SH-SY5Y (cell line): ENCODE results near the gene HMGXB4.

Experiments used
- GATA2 ChIP-seq: IDR thresholded peaks from 2 replicates; pipeline ENCODE4 v1.6.1; 2011; ENCODE audit warnings: mild to moderate bottlenecking, low read depth, low read length
- GATA3 ChIP-seq: IDR thresholded peaks from 2 replicates; pipeline ENCODE4 v1.6.1; 2011; ENCODE audit warnings: low read depth, mild to moderate bottlenecking, low read length, moderate library complexity

The HMGXB4 gene

DNA sequence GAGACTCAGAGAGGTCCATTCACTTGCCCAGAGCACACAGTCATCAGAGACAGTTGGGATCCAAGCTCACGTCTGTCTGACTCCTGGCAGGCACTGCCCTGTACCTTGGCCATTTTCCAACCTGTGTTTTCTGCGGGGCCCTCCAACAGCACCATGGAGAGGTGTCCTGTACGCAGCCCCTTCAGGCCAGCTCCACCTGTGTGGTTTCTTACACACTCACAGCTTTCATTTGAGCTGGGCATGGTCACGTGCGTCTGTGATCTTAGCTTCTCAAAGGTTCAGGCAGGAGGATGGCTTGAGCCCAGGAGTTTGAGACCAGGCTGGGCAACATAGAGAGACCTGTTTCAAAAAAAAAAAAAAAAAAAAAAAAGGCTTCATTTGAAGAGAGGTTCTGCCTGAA is 66.8 kb downstream of the HMGXB4 start:
- no peak for TF ChIP-seq GATA2
- no peak for TF ChIP-seq GATA3

DNA sequence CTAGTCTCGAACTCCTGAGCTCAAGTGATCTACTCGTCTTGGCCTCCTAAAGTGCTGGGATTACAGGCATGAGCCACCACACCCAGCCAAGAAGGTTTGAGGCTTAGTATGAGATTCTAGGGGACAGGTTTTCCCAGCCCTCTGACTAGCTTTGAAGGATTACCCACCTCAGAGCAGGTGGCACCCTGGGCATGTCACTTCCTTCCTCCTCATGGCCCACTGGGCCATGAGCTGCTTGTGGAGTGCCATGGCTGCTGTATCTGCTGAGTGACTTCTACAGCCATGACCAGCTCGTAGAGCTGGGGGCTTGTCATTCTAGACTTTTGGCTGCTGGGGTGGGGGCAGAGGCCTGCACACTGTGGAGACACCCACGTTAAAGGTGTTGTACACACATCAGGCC is 67.5 kb downstream of the HMGXB4 start:
- no peak for TF ChIP-seq GATA2
- TF ChIP-seq GATA3: no peak

DNA sequence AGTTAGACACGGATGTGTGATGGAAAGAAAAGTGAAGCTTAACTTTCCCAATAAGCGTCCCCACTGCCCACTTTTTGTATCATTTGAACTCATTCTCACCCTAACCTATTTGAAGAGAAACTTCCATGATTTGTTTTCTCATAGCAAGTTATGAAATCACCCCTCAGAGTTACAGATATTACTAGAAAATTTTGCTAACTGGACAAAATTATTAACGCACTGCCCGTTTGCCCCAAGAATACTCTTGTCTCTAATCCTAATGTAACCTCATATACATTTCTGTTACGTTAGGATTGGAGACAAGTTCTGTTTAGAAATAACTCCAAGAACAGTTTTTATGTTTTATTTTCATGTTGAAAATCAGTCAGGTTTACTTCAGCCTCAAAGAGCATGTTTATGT is 67.9 kb downstream of the HMGXB4 start:
- no peak for TF ChIP-seq GATA3
- no peak for TF ChIP-seq GATA2

DNA sequence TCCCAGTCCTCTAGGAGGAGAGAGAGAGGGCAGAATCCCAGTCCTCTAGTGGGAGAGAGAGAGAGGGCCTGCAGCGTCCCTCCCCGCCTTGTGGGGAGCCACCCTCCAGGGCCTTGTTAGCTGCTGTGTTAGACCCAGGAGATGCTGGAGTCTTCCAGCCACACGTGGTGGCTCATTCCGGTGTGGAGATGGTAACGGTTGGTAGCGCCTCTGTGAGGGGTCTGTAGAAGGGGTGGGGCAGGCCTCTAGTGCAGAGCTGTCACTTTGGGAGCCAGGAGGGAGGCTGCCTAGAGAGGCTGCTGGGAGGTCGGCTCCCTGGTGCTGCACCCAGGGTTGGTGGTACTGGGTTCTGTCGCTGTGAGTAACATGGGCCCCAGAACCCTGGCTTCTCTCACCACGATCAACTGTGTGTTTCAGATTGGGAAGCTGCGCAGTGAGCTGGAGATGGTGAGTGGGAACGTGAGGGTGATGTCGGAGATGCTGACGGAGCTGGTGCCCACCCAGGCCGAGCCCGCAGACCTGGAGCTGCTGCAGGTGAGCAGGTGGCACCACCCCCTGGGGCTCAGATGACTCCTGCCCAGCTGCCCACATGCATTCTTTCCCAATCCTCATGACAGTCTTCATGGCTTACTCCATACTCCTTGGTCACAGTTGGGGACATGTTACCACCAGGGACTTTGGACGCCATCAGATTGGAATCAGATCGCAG is 69.7 kb downstream of the HMGXB4 start:
- TF ChIP-seq GATA3 (no peak), GATA2 (no peak)

DNA sequence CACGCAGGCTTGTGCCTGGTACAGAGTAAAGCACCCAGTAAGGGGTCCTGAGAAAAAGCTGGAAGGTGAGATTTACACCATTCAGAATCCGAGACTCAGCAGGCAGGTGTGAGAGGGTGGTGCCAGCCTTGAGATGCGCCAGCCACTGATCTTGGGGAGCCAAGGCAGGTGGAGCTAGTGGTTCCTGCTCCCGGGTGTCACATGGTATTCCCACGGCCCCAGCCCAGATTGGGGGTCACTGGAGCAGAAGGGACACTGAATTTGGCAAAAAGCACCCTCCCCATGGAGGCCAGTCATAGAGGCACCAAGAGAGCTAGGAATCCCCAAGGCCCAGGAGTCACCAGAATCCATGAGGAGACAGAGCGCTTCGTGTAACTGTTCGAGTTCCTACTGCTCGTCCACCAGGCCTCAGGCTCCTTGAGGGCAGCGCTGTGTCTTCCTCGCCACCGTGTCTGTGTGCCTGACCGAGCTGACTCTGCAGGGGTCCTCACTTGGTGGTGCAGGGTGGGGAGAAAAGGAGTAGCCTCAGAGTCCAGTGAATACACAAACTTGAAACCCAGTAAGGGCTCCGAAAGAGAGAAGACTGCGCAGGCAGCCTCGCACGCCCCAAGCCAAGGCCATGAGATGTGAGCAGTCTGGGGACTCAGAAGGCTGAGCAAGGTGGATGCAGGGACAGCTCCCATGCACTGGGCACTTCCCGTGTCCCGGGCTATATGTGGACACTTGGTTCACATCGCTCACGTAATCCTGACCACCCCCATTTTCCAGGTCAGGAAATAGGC is 70.6 kb downstream of the HMGXB4 start:
- no peak for TF ChIP-seq GATA3
- TF ChIP-seq GATA2: no peak

DNA sequence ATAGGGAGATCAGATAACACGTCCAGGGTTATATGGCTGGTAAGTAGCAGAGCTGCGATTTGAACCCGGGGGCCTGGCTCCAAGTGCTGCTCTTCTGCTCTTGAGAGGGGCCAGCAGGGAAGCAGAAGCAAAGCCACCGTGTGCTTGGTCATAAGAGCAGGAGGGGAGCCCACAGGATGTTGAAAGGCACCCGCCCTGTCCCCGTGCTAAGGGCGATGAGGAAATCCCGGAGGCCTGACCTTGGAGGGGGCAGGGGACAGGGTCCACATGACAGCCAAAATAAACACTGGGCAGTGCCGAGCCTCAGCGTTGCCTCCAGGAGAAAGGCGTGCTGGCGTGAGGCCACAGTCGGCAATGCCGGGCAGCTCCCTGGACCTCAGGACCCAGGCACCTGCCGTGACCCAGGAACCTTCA is 71.2 kb downstream of the HMGXB4 start:
- TF ChIP-seq GATA2: no peak
- no peak for TF ChIP-seq GATA3

DNA sequence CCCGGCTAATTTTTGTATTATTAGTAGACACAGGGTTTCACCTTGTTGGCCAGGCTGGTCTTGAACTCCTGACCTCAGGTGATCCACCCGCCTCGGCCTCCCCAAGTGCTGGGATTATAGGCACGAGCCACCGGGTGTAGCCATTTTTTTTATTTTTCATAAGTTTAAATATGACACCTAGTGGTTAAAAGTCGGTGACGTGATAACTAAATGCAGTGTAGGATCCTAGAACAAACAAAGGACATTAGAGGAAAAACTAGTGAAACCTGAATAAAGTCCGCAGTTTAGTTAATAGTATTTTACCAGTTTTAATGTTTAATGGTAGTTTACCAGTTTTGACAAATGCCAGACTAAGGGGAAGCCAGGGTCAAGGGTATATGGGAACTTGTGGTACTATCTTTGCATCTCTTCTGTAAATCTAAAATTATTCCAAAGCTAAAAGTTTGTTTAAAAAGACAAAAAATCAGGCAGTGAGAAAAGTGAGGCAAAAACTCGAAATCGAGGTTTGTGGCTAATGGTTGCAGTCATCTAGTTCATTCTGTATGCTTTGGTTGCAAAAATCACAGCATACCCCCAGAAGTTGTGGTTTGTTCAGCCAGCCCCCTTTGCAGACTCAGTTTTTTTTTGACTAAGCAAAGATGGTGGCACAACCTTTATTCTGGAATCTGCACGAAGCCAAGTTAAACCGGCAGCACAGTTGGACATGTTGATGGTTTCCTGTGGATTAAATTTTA is 72.0 kb downstream of the HMGXB4 start:
- no peak for TF ChIP-seq GATA2
- TF ChIP-seq GATA3: no peak

DNA sequence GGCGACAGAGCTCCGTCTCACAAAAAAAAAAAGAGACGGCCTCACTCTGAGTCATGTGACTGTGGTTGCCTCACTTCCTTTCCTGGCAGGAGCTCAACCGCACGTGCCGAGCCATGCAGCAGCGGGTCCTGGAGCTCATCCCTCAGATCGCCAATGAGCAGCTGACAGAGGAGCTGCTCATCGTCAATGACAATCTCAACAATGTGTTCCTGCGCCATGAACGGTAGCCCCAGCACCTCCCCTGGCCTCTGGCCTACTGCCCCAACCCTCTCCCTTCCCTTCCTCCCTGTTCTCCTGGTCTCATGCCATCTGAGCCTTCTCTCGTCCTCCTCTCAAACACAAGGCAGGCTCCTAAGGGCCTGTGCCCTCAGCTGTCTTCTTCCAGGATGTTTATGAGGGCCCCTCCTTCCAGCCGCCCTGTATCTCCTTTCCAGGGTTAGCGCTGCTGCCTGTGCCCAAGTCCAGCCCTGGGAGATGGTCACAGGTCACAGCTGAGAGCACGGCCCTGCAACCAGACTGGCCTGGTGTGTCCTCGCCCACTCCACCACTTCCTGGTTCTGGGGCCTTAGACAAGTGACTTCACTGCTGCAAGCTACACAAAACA is 73.1 kb downstream of the HMGXB4 start:
- TF ChIP-seq GATA2: no peak
- TF ChIP-seq GATA3: no peak

DNA sequence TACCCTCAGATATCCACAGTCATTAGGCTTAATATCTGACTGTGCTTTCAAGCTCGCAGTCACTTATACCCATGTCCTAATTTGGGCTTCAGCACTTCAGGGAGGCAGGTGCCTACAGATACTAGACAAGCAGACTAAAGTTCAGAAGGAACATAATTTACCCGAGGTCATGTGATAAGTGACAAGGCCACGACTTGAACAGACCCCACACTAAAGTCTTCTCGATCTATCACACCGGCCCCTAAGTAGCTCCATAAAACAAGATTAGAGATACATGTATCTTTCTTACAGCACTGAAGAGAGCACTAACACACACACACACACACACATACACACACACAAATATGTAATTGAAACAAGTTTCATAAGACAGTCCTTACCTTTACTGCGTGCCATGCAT is 75.0 kb downstream of the HMGXB4 start:
- no peak for TF ChIP-seq GATA2
- no peak for TF ChIP-seq GATA3

DNA sequence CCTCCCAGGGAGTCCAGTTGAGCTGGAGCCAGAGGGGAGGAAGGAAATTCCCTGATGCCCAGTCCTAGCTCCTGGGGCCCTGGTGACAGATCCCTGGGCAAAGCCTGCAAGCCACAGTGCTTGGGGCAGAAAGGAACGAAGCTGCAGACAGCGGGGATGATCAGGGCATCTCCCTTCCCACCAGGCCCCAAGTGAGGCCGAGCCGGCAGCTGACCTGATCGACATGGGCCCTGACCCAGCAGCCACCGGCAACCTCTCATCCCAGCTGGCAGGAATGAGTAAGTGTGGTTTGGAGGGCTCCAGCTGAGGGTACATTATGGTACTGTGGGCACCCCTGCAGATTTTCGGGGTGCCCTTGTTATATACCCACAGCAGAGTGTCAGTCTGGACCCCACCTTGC is 75.9 kb downstream of the HMGXB4 start:
- TF ChIP-seq GATA2: no peak
- no peak for TF ChIP-seq GATA3

DNA sequence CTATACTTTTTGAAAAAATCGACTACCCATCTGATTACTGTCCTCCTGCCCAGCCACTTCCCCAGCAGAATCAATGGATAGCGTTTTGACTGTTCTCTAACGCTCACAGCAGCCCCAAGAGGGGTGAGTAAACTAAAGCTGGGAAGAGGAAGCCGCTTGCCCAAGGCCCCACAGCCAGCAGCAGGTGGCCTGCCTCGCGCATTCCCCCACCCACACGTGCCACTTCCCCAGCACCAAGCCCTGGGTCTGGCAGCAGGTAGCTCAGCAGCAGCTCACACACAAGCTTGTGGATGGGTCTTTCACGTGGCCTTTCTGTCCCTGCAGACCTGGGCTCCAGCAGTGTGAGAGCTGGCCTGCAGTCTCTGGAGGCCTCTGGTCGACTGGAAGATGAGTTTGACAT is 76.7 kb downstream of the HMGXB4 start:
- TF ChIP-seq GATA3 (no peak), GATA2 (no peak)

DNA sequence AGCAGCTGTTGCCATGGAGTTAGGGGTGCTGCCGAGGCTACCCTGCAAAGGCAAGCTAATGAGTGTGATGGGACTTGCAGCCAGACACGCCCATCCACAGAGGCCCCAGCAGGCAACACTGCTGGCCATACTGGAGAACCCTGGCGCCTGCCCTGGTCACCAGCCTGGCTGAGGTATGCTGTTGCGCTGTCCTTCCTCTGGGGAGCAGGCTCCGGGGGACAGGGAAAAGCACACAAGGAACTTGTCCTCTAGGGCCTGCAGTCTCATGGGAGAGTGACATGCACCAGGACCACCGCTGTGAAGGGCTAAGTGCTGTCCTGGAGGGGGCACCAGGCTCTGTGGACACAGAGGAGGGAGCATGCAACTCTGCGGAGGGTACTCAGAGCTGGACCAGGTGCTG is 78.2 kb downstream of the HMGXB4 start:
- TF ChIP-seq GATA2: no peak
- no peak for TF ChIP-seq GATA3

DNA sequence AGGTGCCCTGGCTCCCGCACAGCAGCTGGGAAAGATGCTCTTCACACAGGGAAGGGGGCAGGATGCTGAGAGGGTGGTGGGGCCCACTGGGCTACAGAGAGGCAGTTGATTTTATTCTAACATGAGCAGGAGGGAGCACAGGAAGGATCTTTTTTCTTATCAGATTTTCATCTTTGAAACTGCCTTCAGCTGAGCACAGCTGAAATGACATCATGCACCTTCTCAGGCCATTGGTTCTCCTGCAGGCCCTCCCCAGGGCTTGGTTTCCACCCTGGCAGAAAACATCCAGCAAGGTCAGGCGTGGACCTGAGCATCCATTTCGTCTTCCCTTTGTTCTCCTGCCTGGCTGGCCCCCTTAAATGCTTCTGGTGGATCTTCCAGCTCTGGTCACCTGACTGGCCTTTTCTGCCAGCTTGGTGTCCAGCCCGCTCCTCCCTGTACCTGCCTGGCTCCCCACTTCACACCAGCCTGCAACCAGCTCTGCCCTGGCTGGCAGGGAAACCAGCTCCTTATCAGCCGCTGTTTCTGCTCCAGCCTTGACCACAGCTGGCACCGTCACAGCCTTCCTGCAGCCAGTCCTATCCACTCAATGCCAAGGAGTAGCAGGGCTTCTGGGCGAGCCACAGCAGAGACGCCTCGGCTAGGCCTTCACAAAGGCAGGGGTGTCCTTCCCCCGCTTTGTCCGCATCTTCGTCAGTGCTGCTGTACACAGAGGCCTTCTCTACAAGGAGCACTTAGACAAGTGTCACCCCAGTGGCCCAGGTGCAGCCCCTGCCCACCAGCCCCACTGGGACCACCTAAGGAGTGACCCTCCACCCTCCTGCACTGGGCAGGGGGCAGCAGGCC is 78.9 kb downstream of the HMGXB4 start:
- TF ChIP-seq GATA2 (peak; percentile 36; the same call in 1 of the 2 replicates), GATA3 (no peak)
